Measurements from ENCODE around the gene PRDM7.

The PRDM7 gene

GRCh38 chr16:90034504-90034903 lies 42.6 kb downstream of the PRDM7 start:
- no peaks in the 10 kb centered on the region for H3K4me1 ChIP-seq (ENCODE audit: insufficient read depth, low read length)
- no peak overlapping the region for H3K9ac ChIP-seq (ENCODE audit: low read depth, low read length)
- peaks cover 14% of the 10 kb centered on the region for H3K36me3 ChIP-seq (ENCODE audit: insufficient read depth, low read length)
- H3K9me3 ChIP-seq (ENCODE audit: control insufficient read depth, insufficient read depth, low read length), result no peaks in the 10 kb centered on the region

- peaks cover 10% of the 10 kb centered on the region for H3K36me3 ChIP-seq (ENCODE audit: insufficient read depth, low read length)
- H3K4me1 ChIP-seq (ENCODE audit: insufficient read depth, low read length), result no peaks in the 10 kb centered on the region
- no peaks in the 10 kb centered on the region for H3K9me3 ChIP-seq (ENCODE audit: control insufficient read depth, insufficient read depth, low read length)
- no peak overlapping the region for H3K9ac ChIP-seq (ENCODE audit: low read depth, low read length)
Observed at GRCh38 chr16:90033387-90033786, 43.7 kb downstream of the PRDM7 start.

GRCh38 chr16:90032674-90033331 lies 44.3 kb downstream of the PRDM7 start:
- H3K4me1 ChIP-seq (ENCODE audit: insufficient read depth, low read length), result no peaks in the 10 kb centered on the region
- peaks cover 10% of the 10 kb centered on the region; the same call in 1 of the 2 replicates for H3K36me3 ChIP-seq (ENCODE audit: insufficient read depth, low read length)
- H3K9ac ChIP-seq (ENCODE audit: low read depth, low read length), result no peak overlapping the region
- no peaks in the 10 kb centered on the region for H3K9me3 ChIP-seq (ENCODE audit: control insufficient read depth, insufficient read depth, low read length)

- no peak overlapping the region for H3K9ac ChIP-seq (ENCODE audit: low read depth, low read length)
- peaks cover 10% of the 10 kb centered on the region; the same call in 1 of the 2 replicates for H3K36me3 ChIP-seq (ENCODE audit: insufficient read depth, low read length)
- no peaks in the 10 kb centered on the region for H3K4me1 ChIP-seq (ENCODE audit: insufficient read depth, low read length)
- H3K9me3 ChIP-seq (ENCODE audit: control insufficient read depth, insufficient read depth, low read length), result no peaks in the 10 kb centered on the region
Observed at GRCh38 chr16:90031931-90032673, 45.0 kb downstream of the PRDM7 start.

- Histone ChIP-seq H3K36me3 (ENCODE audit: insufficient read depth, low read length) (peaks cover 10% of the 10 kb centered on the region; the same call in 1 of the 2 replicates), H3K4me1 (ENCODE audit: insufficient read depth, low read length) (no peaks in the 10 kb centered on the region), H3K9ac (ENCODE audit: low read depth, low read length) (no peak overlapping the region), H3K9me3 (ENCODE audit: control insufficient read depth, insufficient read depth, low read length) (no peaks in the 10 kb centered on the region)
Observed at GRCh38 chr16:90031186-90031930, 45.8 kb downstream of the PRDM7 start.

GRCh38 chr16:90028985-90029384 lies 48.1 kb downstream of the PRDM7 start:
- peaks cover 6% of the 10 kb centered on the region; the same call in 1 of the 2 replicates for H3K36me3 ChIP-seq (ENCODE audit: insufficient read depth, low read length)
- no peaks in the 10 kb centered on the region for H3K4me1 ChIP-seq (ENCODE audit: insufficient read depth, low read length)
- no peaks in the 10 kb centered on the region for H3K9me3 ChIP-seq (ENCODE audit: control insufficient read depth, insufficient read depth, low read length)
- H3K9ac ChIP-seq (ENCODE audit: low read depth, low read length), result no peak overlapping the region

- Histone ChIP-seq H3K9ac (ENCODE audit: low read depth, low read length) (no peak overlapping the region), H3K4me1 (ENCODE audit: insufficient read depth, low read length) (no peaks in the 10 kb centered on the region; the same call in 1 of the 2 replicates), H3K36me3 (ENCODE audit: insufficient read depth, low read length) (peaks cover 6% of the 10 kb centered on the region; the same call in 1 of the 2 replicates), H3K9me3 (ENCODE audit: control insufficient read depth, insufficient read depth, low read length) (no peaks in the 10 kb centered on the region)
Observed at GRCh38 chr16:90027611-90028010, 49.5 kb downstream of the PRDM7 start.

GRCh38 chr16:90026135-90026534 lies 51.0 kb downstream of the PRDM7 start:
- H3K9ac ChIP-seq (ENCODE audit: low read depth, low read length), result no peak overlapping the region
- H3K9me3 ChIP-seq (ENCODE audit: control insufficient read depth, insufficient read depth, low read length), result no peaks in the 10 kb centered on the region
- no peaks in the 10 kb centered on the region for H3K36me3 ChIP-seq (ENCODE audit: insufficient read depth, low read length)
- H3K4me1 ChIP-seq (ENCODE audit: insufficient read depth, low read length), result peaks cover 11% of the 10 kb centered on the region

- H3K36me3 ChIP-seq (ENCODE audit: insufficient read depth, low read length), result no peaks in the 10 kb centered on the region
- no peaks in the 10 kb centered on the region for H3K9me3 ChIP-seq (ENCODE audit: control insufficient read depth, insufficient read depth, low read length)
- peak overlapping the region; percentile 80 for H3K9ac ChIP-seq (ENCODE audit: low read depth, low read length)
- H3K4me1 ChIP-seq (ENCODE audit: insufficient read depth, low read length), result peaks cover 23% of the 10 kb centered on the region
Observed at GRCh38 chr16:90023078-90023447, 54.1 kb downstream of the PRDM7 start.

- Histone ChIP-seq H3K4me1 (ENCODE audit: insufficient read depth, low read length) (peaks cover 25% of the 10 kb centered on the region), H3K9me3 (ENCODE audit: control insufficient read depth, insufficient read depth, low read length) (no peaks in the 10 kb centered on the region), H3K36me3 (ENCODE audit: insufficient read depth, low read length) (no peaks in the 10 kb centered on the region), H3K9ac (ENCODE audit: low read depth, low read length) (peak overlapping the region; percentile 80)
Observed at GRCh38 chr16:90022209-90023077, 54.7 kb downstream of the PRDM7 start.

GRCh38 chr16:90020838-90021382 lies 56.2 kb downstream of the PRDM7 start:
- peaks cover 25% of the 10 kb centered on the region for H3K4me1 ChIP-seq (ENCODE audit: insufficient read depth, low read length)
- no peaks in the 10 kb centered on the region for H3K36me3 ChIP-seq (ENCODE audit: insufficient read depth, low read length)
- H3K9me3 ChIP-seq (ENCODE audit: control insufficient read depth, insufficient read depth, low read length), result no peaks in the 10 kb centered on the region
- H3K9ac ChIP-seq (ENCODE audit: low read depth, low read length), result peak overlapping the region; percentile 56; the same call in 1 of the 2 replicates

- no peaks in the 10 kb centered on the region for H3K36me3 ChIP-seq (ENCODE audit: insufficient read depth, low read length)
- peaks cover 25% of the 10 kb centered on the region for H3K4me1 ChIP-seq (ENCODE audit: insufficient read depth, low read length)
- no peaks in the 10 kb centered on the region for H3K9me3 ChIP-seq (ENCODE audit: control insufficient read depth, insufficient read depth, low read length)
- H3K9ac ChIP-seq (ENCODE audit: low read depth, low read length), result peak overlapping the region; percentile 56
Observed at GRCh38 chr16:90020260-90020837, 56.8 kb downstream of the PRDM7 start.

GRCh38 chr16:90019543-90020259 lies 57.4 kb downstream of the PRDM7 start:
- Histone ChIP-seq H3K9ac (ENCODE audit: low read depth, low read length) (peak overlapping the region; percentile 56), H3K36me3 (ENCODE audit: insufficient read depth, low read length) (no peaks in the 10 kb centered on the region), H3K9me3 (ENCODE audit: control insufficient read depth, insufficient read depth, low read length) (no peaks in the 10 kb centered on the region), H3K4me1 (ENCODE audit: insufficient read depth, low read length) (peaks cover 25% of the 10 kb centered on the region)

Data from ES-I3 (cell line).